Stimulated activated CD4-positive, alpha-beta T cell treated with anti-CD3 and anti-CD28 coated beads, TNF-alpha, amount 100 ng/mL, for 48 hours (primary cell): ENCODE measurements around the gene ITGAL.
A peak's percentile ranks its signal among the peaks of the same experiment; 100 is the strongest.
"Not testable (repeated sequence)": the region's sequence is repeated elsewhere in the genome, so short reads cannot be mapped to it uniquely, and the experiment has no call there.

ENCODE experiments used
- DNase-seq, 3 donors: peaks; one replicate each; pipeline ENCODE4 v3.0.0-alpha.2; 2020; ENCODE audit warnings: low read depth in 3 of 3

Gene ITGAL

DNA sequence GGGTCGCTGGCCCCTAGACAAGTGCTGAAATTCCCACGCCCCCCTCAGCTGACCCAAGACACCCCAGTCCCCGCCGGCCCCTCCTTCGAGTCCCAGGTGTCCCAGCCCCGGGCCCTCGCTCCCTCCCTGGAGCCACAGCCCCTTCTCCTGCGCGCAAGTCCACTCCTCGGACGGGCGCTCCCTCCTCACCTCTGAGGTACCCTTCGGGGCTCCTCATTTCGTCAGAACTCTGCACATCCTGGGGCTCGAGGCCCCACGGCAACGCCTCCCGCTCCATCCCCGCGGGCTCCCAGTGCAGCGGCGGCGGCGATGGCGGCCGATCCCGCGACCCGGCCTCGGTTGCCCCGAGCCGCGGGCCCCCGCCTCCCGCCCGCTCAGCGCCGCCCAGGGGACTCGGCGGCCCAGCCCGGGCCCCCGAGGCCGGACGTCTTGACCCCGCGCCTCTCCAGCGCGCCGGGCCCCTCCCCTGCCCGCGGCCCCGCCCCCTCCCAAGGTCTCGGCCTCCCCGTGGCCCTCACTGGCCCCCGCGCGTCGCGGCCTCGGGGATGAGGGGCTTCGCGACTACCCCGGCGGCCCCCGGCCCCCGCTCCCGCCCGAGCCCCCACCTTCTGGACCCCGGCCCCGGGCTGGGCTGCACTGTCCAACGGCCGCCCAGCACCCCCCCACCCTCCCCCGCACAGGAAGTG is 53.7 kb downstream of the ITGAL start, which contains the start of gene ZNF768:
TSS of gene ZNF768 (minus strand) at position 430 of the 686 bp plus-strand sequence. CDS start at position 277, 153 bp downstream.
- DNase-seq, result peak in 1 of 3 donors; percentile 31

DNA sequence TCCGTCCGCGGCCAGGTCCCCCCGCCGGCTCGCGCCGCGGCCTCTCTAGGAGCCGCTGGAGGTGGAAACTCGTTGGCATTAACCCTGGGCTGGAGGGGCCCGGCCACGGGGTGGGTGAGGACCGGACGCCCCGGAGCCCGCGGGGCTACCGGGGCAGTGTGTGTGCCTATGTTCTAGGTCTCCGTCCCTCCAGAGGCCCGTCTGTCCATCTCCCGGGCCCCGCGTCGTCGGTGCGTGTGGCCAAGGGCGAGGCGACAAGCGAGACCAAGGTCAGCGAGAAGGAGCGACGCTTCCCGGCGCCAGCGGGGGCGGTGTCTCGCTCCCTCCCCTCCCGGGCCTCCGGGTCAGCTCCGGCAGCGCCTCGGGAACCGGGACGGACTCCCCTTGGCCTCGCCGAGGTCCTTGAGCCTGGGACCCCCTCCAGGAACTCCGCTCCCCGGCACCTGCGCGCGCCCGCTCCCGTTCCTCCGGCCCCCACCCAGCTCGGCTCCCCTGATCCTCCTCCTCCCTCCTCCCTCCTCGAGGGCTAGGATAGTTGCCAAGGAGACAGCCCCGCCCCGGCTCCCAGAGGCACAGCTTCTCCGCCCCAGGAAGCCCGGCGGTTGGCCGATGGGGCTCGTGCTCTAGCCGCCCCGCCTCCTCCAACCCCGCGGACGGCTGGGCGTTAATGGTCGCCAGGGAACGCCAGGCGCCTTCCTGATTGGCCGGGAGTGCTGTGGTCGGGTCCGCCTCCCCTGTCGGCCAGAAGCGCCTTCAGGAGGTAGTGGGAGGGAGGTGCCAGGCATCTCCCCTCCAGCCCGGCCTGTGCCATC is 54.5 kb downstream of the ITGAL start:
- peak; percentile 93 to 96 (median 96) for DNase-seq

DNA sequence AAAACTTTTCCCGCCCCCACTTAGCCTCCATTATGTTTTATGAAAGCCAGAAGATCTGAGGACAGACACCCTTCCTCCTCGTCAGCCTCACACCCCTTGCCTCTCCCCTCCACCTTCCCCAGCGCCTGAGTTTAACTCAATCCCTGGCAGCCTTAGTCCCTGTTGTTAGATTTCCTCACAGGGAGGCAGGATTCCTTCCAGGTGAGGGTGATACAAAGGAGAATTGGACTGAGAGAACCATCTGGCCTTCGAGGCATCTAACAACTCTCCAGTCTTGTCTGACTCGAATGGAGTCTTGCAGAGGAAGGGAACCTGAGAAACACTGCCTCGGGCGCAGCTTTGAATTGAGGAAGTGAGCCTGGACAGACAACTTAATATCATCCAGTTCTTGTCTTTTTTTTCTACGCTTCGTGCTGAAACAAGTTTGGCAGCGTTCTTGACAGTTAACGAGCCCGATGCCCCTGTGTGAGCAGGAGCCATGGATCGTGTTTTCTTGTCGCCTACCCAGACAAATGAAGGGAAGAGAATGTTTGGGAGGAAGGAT is 55.2 kb downstream of the ITGAL start:
- no peak for DNase-seq

DNA sequence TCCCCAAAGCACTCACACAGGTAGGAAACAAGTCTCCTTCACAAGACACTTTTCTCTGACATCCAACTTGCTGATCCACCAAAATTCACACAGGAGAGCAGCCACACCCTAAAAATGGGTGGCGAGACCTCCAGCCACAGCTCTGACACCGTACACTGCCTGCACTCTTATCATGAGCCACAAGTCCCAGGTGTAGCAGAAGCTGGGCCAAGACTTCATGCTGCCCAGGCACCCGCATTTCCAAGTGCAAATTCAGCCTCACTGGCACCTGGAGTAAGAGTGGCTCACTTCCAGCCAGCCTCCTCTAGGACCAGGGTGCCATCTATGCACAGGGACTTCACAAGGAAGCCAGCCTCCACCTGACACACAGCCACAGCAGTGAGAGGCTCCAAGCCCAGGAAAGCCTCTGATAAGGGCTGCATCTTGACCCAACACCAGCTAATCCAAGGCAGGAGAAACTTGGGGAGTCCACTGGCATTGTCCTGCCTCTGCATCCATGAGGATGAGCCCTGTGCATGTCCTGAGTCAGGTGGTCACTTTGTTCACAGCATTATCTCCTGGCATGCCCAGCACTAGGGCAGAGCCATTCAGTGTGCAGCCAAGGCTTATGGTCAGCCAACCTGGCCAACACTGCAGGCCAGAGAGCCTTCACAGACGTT is 56.4 kb downstream of the ITGAL start:
- no peak for DNase-seq

DNA sequence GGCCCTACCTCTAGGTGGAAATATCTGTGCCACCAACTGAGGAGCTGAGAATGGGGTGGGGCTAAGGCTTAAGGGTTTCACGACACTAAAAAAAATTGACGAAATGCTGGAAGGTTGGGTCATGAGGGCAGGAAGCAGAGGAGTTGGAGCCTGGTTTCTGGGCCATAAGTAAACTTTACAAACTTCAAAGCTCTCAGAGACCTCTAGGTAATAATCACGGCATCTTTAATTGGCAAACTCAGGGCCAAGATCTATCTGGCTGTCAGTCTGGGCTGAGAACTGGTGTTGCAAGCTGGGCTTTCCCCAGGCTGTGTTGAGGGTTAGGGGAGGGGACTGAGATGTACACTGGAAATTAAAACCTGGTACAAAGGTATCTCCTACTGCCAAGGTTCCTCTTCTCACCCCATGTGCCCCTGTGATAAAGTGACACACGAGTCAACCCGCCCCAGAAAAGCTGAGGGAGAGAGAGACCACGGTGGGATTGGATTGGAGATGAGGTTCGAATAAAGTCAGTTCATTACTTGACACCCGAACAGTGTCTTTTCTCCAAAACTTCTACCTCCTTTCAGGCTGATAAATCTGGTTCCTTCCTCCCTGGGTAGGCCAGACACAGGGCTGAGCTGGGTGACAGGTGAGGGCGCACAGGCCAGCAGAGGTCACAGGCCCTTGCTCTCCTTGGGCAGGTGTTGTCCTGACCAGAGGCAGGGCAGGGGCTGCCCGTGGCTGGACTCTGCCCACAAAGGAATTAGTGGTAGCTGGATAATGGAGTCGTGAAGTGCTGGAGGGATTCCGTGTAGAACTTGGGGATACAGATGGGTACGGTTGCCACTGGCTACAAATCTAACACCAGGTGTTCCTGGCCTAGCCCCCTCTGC is 57.9 kb downstream of the ITGAL start:
- no peak for DNase-seq

DNA sequence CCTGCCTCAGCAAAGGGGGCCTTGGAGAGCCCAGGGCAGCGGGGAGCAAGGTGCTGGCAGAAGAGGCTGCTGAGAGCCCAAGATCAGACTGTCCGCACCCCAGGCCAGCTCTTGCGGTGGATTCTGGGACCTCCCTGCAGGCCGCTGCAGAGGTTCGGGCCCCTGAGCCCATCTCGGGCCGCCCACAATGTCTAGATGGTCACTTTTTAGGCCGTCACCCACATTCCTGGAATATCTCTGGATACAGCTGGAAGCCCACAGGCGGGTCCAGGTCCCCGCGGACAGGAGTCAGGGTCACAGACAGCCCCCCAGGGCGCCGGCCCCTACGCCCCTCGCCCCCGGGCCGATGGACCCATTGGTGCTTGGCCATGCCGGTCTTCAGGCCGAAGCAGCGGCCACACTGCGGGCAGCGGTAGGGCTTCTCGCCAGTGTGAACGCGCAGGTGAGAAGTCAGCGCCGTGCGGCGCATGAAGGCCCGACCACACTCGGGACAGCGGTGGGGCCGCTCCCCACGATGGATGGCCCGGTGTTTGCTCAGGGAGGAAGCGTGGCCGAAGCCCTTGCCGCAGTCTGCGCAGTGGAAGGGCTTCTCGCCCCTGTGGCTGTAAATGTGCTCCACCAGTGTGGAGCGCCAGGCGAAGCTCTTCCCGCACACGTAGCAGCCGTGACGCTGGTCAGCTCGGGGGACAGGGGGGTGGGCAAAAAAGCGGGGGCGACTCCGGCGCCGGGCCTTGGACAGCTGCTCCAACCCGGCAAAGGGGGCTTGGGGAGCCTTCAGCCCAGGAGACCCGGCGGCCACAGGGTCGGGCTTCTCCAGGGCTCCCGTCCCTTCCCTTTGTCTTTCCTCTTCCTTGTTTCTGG is 60.0 kb downstream of the ITGAL start:
- DNase-seq, result no peak

DNA sequence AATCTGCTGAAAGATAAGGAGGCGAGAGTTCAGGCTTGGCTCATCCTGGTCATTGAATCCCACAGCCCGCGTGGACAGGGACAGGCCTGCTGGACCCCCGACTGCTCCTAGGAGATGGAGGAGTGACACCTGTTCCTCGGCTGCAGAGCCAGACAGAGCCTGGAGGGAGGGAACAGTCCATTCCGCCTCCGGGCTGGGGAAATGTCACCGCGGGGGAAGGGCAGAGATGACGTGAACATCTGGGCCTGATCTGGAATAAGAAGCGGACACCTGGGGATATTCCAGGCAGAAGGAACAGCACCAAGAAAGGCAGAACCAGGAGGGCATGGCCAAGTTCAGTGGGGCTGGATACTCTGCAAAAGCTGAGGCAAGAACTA is 60.6 kb downstream of the ITGAL start:
- DNase-seq, result no peak

DNA sequence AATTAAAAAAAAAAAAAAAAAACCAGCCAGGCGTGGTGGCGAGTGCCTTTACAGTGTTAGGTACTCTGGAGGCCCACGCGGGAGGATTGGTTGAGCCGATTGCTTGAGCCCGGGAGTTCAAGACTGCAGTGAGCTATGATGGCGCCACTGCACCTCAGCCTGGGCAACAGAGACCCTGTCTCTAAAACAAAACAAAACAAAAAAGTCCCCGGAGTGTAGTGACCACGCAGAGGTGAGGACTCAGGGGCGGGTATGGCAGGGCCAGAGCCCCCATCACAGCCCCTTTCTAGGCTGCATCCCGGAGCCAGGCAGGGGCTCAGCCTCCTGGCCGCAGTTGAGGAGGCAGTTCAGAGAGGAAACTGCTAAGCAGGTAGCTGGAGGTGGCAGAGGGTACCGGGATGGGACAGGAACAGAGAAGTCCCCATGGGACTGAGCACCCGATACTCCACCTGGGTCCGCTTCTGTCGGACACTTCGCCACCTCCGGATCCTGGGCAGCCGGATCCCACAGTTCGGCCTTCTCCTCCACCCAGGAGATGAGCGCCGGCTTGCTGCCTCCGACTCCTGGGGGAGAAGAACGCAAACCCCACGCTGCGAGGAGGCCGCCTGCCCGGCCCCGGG is 61.3 kb downstream of the ITGAL start:
- no peak for DNase-seq

DNA sequence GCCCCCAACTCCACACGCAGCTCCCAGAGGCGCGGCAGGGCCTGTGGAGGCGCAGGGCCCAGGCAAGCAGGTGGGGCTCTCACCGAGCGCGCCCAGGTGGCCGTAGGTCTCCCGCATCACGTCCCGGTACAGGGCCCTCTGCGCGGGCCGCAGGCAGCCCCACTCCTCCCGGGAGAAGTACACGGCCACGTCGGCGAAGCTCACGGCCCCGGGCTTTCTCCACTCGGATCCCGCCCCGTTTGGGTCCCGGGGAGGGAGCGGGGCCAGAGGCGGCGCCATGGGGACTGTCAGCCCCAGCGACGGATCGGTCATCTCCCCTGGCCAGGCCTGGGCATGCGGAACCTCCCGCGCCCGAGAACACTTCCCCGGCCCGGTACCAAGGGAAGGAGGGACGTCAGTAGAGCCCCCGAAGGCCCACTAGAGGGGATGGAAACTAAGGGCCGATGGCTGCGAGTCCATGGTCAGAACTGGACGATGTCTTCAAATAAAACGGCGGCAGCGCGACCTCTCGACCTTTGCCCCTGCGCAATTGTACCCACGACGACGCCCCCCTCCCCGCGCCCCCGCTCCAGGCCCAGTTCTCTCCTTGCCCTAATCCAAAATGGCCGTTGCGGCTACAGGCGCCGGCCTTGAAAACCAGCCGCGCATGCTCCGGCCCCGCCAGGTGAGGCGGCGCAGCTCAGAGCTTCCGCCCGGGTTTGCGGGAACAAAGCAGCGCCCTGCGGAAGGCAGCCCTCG is 62.0 kb downstream of the ITGAL start, which contains the start of gene ZNF747:
TSS of gene ZNF747 (minus strand) at position 491 of the 738 bp plus-strand sequence. CDS start at position 312, 179 bp downstream.
- peak; percentile 82 to 88 (median 82) for DNase-seq

DNA sequence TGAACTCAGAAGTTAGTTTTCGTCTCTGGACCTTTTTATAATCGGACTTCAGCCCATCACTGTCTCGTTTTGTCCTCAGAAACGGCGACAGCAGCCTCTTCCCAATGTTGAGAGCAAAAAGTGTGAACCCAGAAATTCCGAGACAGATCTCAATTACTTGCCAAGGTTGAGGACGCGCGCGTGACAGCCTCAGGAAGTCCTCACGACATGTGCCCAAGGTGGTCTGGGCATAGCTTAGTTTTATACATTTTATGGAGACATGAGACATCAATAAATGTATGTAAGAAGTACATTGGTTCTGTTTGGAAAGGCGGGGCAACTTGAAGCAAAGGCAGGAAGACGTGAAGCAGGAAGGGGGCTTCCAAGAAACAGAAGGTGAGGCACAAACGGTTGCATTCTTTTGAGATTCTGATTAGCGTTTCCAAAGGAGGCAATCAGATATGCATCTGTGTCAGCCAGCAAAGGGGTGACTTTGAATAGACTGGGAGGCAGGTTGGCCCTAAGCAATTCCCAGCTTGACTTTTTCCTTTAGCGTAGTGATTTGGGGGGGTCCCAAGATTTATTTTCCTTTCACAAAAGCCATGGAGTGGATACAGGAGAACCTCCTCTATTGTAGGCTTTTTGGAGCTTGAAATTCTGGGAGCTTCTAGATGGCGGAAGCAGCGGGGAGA is 62.7 kb downstream of the ITGAL start:
- DNase-seq, result no peak

DNA sequence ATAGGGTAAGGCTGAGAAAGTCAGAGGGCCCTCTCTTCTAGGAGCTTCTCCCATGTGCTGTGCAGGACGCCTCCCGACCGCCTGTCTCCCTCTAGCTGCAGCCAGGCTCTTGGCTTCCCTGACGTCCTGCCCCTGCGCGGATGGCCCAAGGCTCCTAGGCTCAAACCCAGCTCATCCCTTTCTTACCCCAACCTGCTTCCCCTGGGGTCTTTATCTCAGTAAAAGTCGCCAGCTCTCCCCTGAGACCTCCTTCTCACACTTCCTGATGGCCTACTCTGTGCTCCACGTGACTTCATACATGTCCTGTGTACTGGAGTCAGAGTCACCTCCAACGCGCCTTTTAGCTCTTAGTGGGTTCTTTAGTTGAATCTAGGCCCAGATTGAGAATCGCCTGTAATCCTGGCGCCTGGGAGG is 63.2 kb downstream of the ITGAL start:
- DNase-seq, result peak in 2 of 3 donors; percentile 60 to 64

DNA sequence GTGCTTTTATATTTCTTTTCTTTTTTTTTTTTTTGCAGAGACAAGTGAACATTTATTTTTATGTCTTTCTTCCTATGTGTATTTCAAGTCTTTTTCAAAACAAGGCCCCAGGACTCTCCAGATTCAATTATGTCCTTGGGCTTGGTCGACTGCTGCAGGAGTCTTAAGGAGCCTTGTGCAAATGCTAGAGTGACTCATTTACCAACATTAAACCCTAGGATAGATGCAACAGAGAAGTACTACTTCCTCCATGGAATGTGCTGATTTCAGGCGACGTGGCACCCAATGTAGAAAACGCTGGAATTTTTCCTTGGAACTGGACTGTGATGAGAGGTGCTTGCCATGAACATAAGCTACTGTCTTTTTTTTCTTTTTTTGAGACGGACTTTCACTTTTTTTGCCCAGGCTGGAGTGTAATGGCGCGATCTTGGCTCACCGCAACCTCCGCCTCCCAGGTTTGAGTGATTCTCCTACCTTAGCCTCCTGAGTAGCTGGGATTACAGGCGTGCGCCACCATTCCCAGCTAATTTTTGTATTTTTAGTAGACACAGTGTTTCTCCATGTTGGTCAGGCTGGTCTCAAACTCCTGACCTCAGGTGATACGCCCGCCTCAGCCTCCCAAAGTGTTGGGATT is 64.0 kb downstream of the ITGAL start:
- not testable (repeated sequence) for DNase-seq

DNA sequence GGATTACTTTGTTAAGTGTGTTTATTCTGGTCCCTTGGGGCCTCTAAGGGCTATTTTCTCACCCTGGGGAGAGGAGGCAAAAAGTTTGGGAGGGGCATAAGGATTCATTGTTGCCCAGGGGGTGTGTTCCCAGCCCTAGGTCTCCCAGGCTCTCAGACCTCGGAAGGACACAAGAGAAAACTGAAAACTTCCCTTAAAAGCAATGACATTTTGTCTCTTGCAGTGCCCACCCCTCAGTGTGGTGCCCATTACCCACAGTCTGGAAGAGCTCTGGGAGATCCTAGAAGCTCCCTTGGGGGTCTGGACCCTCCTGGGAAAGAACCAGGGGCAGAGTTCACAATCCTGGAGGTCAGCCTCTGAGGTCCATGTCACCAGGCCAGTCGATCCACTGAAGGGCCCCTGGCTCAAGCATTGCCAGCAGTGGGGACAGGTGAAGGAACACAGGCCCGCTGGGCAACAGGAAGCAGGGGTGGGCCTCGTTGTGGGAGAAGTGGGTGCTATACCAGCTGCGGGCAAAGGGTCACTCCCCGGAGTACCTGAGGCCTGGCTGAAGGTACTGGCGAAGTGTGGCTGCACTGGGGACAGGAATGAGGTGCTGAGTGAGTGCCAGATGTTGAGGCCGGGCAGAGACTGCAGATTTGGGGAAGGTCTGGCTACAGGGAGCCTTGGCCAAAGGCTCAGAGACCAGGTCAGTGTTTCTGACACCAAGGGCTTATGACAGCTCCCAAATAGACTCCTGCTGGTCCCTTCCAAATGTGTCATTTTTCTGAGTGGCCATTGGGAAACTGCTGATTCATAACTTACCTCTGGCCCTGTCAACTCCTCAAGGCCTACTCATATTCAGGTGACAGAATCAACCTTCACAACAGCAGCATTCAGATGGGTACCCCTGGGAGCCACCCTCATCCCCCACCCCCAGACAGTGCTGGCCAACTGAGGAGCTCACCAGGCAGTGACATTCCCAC is 66.7 kb downstream of the ITGAL start:
- no peak for DNase-seq

DNA sequence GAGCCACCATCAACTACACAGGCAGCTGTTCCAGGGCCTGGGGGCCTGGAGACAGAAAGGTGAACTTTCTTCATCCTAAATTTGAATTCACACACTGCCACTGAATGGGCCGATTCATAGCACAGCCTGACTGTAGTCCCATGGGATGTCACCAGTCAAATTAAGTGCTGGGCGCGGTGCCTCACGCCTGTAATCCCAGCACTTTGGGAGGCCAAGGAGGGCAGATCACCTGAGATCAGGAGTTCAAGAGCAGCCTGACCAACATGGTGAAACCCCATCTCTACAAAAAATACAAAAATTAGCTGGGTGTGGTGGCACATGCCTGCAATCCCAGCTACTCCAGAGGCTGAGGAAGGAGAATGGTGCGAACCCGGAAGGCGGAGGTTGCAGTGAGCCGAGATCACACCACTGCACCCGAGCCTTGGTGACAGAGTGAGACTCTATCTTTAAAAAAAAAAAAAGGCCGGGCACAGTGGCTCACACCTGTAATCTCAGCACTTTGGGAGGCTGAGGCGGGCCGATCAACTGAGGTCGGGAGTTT is 67.5 kb downstream of the ITGAL start:
- DNase-seq, result not testable (repeated sequence)

DNA sequence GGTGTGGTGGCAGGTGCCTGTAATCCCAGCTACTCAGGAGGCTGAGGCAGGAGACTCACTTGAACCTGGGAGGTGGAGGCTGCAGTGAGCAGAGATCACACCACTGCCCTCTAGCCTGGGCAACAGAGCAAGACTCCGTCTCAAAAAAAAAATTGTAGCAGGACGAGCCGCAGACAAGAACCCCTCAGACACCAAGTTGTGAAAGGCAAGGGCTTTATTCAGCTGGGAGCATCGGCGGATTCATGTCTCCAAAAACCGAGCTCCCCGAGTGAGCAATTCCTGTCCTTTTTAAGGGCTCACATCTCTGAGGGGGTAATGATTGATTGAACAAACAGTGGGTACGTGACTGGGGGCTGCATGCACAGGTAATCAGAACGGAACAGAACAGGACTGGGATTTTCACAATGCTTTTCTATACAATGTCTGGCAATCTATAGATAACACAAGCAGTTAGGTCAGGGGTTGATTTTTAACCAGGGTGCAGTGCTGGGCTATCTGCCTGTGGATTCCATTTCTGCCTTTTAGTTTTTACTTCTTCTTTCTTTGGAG is 68.4 kb downstream of the ITGAL start:
- not testable (repeated sequence) for DNase-seq
